ENCODE results near the gene NGLY1. TPM values are rescaled to one million over a fixed set of nuclear protein-coding genes. Genes with fewer than 3 reads are reported as not detected.

NGLY1 gene
- total and polyA plus RNA-seq, 9 of the 15 experiments (the other 6 are each of a cell fraction or from before 2014, with no cell fraction given), result 52.2 to 124 (median 87.6) TPM

DNA sequence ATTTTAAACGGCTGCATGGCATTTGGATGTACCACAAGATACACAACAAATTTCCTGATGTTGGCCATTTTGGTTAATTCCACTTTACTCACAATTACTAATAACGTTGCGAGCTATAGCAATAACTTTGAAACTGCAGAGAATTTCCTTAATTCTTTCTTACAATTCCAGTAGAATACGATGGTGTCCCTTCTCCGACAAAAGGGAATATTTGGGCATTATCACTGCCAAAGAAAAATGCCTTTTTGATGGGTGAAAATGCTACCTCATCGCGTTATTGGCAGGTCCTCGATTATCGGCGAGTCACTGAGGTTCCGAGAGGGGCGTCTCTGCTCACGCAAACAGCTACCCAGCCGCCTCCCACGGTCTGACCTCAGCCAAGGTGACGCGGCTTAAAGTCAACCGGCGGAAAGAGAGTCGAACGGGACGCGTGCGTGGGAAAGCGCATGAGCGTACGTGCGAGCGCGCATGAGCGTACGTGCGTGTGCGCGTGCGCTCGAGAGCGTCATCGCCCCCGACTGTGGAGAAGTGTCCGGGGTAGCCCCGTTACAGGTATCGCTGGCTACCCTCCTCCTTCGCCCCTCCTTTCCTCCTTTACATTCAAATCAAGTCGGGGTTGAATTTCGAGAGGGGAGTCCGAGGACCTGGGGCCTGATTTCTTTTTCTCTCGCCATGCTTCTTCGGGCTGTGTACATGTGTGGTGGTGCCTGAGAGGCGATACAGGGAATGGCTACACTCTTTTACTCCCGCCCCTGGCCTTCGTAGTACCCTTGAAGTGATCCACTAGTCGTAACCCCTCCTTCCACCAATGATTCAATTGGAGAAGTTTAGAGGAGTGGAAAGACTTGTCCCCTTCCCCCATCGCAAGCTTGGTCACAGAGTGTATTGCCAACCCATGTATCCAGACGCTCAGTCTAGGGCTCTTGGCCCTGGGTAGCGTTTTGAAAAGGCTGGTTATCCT is 6.6 kb upstream of the NGLY1 start, which contains the start of gene OXSM (continued):
- TF ChIP-seq HDAC3 (IDR thresholded peaks at IDR 0.05; ENCODE audit: borderline replicate concordance, partially characterized antibody) (peak; percentile 28), MAFG (tag; conservative IDR thresholded peaks at IDR 0.05) (peak; percentile 90), RBM34 (IDR thresholded peaks at IDR 0.05; ENCODE audit: borderline replicate concordance, insufficient read depth, low read length) (no peak), MAFF (IDR thresholded peaks at IDR 0.05; ENCODE audit: low read length) (peak; percentile 64), CCAR2 (IDR thresholded peaks at IDR 0.05; ENCODE audit: low read depth, low read length) (no peak), ZNF217 (CRISPR knock-in tag; IDR thresholded peaks at IDR 0.05) (no peak), HNRNPL (IDR thresholded peaks at IDR 0.05; ENCODE audit: low read depth, low read length) (no peak), SIN3B (IDR thresholded peaks at IDR 0.05; ENCODE audit: low read depth) (peak; percentile 33), ZSCAN32 (CRISPR knock-in tag; IDR thresholded peaks at IDR 0.05) (no peak)
- TF ChIP-seq, protein P1, sequence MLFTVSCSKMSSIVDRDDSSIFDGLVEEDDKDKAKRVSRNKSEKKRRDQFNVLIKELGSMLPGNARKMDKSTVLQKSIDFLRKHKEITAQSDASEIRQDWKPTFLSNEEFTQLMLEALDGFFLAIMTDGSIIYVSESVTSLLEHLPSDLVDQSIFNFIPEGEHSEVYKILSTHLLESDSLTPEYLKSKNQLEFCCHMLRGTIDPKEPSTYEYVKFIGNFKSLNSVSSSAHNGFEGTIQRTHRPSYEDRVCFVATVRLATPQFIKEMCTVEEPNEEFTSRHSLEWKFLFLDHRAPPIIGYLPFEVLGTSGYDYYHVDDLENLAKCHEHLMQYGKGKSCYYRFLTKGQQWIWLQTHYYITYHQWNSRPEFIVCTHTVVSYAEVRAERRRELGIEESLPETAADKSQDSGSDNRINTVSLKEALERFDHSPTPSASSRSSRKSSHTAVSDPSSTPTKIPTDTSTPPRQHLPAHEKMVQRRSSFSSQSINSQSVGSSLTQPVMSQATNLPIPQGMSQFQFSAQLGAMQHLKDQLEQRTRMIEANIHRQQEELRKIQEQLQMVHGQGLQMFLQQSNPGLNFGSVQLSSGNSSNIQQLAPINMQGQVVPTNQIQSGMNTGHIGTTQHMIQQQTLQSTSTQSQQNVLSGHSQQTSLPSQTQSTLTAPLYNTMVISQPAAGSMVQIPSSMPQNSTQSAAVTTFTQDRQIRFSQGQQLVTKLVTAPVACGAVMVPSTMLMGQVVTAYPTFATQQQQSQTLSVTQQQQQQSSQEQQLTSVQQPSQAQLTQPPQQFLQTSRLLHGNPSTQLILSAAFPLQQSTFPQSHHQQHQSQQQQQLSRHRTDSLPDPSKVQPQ (CRISPR knock-in tag; IDR thresholded peaks at IDR 0.05; ENCODE audit: borderline replicate concordance), result no peak
- TF ChIP-seq, protein P2, sequence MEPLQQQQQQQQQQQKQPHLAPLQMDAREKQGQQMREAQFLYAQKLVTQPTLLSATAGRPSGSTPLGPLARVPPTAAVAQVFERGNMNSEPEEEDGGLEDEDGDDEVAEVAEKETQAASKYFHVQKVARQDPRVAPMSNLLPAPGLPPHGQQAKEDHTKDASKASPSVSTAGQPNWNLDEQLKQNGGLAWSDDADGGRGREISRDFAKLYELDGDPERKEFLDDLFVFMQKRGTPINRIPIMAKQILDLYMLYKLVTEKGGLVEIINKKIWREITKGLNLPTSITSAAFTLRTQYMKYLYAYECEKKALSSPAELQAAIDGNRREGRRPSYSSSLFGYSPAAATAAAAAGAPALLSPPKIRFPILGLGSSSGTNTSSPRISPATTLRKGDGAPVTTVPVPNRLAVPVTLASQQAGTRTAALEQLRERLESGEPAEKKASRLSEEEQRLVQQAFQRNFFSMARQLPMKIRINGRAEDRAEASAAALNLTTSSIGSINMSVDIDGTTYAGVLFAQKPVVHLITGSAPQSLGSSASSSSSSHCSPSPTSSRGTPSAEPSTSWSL (CRISPR knock-in tag; IDR thresholded peaks at IDR 0.05; ENCODE audit: borderline replicate concordance), result 0 out of 2 replicates have a peak, but pooled peaks have one; percentile 48
- TF ChIP-seq, protein P3, sequence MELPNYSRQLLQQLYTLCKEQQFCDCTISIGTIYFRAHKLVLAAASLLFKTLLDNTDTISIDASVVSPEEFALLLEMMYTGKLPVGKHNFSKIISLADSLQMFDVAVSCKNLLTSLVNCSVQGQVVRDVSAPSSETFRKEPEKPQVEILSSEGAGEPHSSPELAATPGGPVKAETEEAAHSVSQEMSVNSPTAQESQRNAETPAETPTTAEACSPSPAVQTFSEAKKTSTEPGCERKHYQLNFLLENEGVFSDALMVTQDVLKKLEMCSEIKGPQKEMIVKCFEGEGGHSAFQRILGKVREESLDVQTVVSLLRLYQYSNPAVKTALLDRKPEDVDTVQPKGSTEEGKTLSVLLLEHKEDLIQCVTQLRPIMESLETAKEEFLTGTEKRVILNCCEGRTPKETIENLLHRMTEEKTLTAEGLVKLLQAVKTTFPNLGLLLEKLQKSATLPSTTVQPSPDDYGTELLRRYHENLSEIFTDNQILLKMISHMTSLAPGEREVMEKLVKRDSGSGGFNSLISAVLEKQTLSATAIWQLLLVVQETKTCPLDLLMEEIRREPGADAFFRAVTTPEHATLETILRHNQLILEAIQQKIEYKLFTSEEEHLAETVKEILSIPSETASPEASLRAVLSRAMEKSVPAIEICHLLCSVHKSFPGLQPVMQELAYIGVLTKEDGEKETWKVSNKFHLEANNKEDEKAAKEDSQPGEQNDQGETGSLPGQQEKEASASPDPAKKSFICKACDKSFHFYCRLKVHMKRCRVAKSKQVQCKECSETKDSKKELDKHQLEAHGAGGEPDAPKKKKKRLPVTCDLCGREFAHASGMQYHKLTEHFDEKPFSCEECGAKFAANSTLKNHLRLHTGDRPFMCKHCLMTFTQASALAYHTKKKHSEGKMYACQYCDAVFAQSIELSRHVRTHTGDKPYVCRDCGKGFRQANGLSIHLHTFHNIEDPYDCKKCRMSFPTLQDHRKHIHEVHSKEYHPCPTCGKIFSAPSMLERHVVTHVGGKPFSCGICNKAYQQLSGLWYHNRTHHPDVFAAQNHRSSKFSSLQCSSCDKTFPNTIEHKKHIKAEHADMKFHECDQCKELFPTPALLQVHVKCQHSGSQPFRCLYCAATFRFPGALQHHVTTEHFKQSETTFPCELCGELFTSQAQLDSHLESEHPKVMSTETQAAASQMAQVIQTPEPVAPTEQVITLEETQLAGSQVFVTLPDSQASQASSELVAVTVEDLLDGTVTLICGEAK (IDR thresholded peaks at IDR 0.05), result peak; percentile 58; the same call in 1 of the 2 replicates
- TF ChIP-seq, protein P3 (CRISPR knock-in tag; IDR thresholded peaks at IDR 0.05), result no peak
